Mesangial cell (primary cell): ENCODE results near the gene KMT2E. TPM values are rescaled to one million over a fixed set of nuclear protein-coding genes. Genes with fewer than 3 reads are reported as not detected.

Experiments
- total RNA-seq: library from RNA; depleted of rRNA; stranded (reverse); fragments of >200 nt; gene quantifications from 2 replicates; pipeline ENCODE4 v1.2.3, GENCODE V29; 2015

KMT2E gene, protein sequence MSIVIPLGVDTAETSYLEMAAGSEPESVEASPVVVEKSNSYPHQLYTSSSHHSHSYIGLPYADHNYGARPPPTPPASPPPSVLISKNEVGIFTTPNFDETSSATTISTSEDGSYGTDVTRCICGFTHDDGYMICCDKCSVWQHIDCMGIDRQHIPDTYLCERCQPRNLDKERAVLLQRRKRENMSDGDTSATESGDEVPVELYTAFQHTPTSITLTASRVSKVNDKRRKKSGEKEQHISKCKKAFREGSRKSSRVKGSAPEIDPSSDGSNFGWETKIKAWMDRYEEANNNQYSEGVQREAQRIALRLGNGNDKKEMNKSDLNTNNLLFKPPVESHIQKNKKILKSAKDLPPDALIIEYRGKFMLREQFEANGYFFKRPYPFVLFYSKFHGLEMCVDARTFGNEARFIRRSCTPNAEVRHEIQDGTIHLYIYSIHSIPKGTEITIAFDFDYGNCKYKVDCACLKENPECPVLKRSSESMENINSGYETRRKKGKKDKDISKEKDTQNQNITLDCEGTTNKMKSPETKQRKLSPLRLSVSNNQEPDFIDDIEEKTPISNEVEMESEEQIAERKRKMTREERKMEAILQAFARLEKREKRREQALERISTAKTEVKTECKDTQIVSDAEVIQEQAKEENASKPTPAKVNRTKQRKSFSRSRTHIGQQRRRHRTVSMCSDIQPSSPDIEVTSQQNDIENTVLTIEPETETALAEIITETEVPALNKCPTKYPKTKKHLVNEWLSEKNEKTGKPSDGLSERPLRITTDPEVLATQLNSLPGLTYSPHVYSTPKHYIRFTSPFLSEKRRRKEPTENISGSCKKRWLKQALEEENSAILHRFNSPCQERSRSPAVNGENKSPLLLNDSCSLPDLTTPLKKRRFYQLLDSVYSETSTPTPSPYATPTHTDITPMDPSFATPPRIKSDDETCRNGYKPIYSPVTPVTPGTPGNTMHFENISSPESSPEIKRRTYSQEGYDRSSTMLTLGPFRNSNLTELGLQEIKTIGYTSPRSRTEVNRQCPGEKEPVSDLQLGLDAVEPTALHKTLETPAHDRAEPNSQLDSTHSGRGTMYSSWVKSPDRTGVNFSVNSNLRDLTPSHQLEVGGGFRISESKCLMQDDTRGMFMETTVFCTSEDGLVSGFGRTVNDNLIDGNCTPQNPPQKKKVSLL (N-terminal part only)
- 18.6 and 41.6 TPM in 2 replicates for total RNA-seq

GRCh38 chr7:105013816-105014692 is at the start of gene KMT2E:
Gene KMT2E (plus strand): TSS chr7:105014205. CDS start chr7:105040953, 26,748 bp downstream.

